GOT3 (cell line): ENCODE results near the gene PPP3CA.

ENCODE experiments used
- DNase-seq: peaks from one replicate; lab custom pipeline; 2025; ENCODE audit warnings: mixed read lengths; lab: John Stamatoyannopoulos, UW

The PPP3CA gene

DNA sequence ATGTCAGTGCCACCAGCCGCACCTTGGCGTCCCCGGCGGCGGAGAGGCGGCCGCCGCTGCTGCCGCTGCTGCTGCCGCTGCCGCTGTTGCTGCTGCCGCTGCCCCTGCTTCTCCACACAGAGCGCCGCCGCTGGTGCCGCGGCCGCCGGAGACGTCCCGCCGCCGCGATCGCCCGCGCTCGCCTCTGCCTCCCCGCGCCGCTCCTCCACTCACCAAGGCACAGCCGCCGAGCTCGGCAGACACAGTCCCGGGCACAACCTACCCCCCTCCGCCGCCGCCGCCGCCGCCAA, at the start of gene PPP3CA:
PPP3CA (minus strand) TSS at position 260 of the 290 bp plus-strand sequence.
- DNase-seq = no peak

DNA sequence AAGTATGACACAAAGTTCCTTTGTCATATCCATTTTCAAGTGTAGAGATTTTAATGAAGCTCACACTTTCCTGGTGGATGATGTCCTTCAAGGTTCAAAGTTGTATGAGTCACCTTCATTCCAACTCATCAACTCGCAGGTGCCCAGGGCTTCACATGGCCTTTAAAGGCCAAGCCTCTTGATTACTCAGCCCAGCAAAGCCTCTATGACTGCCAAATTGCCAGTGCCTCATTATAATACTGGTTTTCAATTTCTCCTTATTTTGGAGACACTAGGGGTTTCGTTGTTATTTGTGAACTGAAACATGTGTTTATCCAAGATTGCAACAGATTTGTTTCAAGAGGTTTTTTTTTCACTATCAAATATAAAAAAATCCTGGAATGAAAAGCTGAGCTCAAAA, 45.9 kb upstream of the PPP3CA start:
- DNase-seq = no peak

DNA sequence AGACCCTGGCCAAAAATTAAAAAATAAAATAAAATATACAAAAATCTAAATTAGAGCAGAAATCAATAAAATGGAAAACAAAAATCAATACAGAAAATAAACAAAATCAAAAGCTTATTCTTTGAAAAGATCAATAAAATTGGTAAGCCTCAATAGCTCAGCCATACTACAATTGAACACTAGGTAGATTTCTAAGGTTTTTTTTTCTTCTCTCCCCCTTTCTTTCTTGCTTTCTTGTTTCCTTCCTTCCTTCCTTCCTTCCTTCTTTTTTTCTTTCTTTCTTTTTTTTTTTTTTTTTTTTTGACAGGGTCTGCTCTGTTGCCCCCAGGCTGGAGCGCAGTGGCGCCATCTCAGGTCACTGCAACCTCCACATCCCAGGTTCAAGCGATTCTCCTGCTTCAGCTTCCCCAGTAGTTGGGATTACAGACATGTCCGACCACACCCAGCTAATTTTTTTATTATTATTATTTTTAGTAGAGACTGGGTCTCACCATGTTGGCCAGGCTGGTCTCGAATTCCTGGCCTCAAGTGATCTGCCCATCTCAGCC, 23.4 kb upstream of the PPP3CA start:
- DNase-seq = no peak

DNA sequence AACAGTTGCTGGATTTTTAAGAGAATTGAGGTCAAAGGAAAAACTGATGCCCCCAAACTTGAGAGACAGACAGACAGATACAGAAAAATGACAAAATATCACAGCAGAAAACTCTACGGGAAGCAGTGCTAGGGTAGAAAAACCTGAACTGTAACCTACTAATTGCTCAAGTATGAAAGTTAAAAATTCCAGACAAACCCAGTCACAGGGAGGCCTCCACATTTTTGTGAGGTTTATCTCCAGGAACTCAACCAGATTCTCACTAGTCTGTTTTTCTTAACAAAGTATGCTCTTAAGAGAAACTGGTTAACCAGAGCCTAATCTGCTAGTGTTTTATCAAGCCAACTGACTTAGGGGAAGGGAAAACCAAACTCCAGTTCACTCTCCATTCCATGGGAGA, 19.9 kb upstream of the PPP3CA start:
- no peak for DNase-seq

DNA sequence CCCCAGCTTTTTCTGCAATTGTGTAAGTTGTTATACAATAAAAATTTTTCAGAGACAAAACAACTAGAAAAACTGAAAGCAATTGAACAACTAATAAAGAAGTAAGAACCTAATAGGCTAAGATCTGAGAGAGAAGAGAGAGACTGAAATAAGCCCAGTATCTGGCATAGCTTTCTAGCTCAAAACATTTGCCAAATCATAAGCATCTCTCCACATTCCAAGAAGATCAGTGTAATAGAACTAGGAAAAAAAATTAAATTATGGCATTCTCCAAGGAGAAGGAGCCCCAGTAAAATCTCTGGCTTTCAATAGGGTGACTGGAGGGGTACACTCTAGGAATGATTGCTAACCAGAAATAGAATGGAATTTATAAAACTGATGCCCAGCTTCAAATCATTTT, 19.0 kb upstream of the PPP3CA start:
- DNase-seq = no peak

DNA sequence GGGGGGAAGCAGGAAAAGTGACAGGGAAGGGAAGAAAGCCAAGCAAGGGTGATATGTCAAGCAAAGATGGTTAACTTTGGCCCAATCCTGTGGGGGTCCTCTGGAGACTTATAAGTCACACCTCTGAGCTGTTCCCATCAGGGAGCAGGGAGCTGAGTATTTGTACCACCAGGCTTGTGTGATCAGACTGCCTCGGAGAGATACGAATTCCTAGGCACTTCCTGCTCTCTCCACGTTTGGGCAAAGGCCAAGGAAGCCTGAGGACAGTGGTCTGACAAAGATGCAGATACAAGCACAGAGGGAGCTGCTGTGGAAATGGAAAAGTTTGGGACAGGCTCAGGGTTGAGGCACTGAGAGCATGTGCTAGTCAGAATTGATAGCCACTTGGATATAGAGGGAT, 10.4 kb upstream of the PPP3CA start:
- no peak for DNase-seq

DNA sequence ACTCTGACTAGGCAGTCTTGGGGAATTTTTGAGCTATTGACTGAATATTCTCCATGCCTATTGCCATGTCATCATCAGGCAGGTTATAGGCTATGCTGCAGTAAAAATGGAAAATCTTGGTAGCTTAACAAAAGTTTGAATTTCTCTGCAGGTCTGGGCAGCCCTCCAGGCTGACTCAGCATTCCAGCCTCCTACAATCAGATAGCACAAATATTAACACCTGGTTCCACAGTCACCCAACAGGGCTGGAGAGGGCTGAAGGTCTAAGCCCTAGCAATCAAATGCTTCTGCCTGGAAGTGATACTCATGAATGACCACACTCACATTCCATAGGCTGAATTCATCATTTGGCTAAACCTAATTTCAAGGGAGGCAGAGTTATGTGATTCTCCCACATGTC, 9.6 kb upstream of the PPP3CA start:
- DNase-seq = no peak

DNA sequence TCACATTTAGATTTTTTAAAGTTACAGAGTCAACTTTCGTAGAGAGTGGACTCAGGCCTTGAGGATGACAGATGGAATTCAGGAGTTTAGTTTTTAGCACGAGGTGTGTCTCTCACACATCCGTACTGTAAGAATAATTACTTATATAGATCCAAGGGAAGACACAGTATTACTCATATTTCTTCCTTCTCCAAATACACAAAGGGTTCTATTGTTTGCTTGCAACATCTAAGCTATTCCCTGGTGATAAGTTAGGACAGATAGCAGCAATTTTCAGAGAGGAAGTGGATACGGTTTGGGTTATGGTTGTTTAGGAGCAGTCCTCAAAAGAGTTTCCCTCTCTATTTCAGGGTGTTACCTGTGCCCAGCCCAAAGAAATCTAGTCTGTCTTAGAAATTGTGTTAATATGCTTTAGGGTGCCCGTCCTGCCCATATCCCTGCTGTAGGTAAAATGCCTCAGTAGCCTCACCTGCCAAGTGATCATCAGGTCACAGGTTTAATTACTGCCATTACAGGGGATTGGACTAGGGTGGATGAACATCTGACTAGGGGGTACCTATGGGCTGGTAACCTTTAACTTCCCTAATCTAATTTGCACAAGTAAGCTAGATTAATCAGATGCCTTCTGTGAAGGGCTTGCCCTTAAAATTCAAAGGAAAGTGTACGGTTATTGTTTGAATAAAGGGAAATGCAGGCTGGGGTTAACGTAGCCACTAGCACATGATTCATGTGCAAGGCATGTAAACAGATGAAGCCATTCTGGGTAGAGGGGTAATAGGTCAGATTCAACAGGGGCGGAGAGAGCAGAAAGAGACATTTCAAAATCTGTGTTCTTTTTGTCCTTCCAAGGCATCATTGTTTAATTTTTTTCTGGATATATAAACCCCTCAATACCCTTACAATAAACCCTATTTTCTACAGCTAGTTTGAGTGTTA, 8.7 kb upstream of the PPP3CA start:
- DNase-seq = no peak

DNA sequence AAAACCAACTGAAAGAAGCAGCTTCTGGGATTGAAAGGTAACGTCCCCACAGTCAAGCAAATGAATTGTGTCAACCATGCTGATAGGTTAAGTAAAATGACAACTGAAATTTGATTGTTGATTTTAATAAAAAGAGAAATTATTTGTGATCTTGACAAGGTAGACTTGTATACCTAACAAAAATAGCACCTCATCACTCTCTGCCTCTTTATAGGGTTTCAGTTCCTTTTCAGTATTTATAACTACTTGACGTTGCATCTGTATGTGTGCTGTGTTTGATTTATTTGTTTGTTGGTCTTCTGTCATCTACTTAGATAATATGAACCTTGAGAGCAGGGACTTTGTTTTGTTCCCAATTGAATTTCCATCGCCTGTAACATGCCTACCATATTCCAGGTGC, 7.9 kb upstream of the PPP3CA start:
- DNase-seq = no peak

DNA sequence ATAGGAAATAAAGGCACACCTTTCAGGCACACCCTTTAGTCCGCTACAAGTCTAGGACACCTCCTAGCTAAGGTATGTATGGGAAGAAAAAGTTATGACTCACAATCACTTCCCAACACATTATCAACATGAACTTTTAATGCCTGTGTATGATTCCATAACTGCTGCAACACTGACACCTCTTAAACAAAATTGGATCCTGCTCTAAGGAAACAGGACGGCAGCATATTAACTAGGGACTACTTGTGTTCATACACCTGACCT, 2.4 kb upstream of the PPP3CA start:
- no peak for DNase-seq

DNA sequence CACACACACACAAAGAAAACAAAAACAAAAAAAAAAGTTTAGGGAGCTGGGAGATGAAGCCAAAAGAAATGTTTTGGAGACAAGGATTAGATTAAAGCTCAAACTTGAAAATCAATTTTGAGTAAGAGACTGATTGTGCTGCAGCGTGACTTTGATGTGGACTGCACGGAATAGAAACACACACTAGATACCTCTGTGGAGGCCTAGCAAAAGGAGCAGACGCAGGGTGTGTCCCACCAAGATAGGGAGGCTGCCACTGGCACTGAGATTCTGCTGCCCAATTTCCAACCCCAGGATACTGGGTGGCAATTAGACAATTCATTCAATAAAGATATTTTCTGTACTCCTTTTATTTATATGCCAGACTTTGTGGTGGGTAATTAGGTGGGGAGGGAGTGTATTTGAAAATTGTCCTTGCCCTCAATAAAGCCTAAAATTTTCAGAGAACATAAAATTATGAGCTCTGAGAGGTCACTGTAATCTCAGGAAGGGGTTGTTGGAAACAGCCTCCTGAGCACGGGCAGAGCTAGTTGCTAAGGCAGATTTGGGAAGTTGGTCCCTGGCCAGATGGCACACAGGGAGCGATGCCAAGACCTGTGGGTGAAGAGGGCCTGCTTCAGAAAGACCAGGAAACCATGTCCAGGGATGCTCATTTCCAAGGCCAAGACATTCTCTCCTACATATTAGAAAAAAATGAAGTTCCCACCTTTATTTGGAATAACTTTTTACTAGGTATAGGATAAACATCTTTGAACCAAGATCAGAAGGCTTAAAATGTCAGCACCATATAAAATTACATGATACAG, 1.9 kb upstream of the PPP3CA start:
- no peak for DNase-seq

DNA sequence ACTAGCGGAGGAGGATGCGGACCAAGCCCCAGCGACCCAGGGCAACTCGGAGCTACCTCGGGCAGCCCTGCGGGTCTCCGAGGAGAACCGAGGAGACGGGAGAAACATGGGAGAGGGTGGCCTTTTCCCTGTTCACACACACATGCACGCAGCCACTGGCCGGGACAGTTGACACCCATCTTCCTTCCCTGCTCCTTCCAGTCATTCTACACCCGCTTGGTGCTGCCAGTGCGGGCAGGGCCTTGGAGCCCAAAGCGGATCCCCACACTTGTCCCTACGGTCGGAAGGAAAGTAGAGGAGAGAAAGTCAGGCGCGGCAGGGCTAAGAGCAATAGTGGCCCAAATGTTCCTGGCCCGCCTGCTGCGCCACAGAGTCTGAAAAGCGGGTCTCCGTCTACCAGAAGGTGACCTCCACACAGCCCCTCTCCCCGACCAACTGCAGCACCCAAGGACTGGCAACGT, 1.1 kb upstream of the PPP3CA start:
- no peak for DNase-seq

DNA sequence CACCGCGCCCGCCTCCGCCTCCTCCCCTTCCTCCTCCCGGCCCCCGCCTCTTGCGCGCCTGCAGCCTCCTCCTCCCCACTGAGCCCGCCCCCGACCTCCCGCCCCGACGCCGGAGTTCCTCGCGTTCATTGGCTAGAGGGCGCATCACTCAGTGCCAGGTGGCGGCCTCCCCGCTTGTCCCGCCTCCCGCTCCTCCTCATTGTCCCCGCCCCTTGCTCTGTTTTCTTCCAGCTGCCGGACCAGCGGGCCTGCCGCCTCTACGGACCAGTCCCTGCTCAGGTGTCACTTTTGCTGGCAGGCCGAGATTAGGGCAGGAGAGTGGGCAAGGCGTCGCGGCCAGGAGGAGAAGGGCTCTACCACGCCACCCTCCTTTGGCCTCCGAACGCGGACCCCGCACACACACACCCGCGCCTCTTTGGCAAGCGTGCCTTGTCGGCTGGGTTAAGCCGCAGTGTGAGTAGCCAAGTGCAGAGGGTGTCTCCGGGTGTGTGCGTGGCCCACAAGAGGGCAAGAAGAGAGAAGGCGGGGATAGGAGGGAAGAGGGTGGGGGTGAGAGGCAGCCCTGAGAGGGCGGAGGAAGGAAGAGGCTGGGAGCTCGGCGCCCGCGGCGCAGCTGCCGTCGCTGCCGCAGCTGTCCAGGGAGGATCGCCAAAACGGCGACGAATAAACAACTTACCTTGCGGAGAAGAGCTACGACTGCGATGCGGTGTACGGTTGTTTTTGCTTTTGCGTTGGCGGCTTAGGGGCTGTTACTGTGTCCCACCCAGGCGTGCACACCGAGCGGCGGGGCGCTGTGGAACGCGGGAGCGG, 436 bp upstream of the PPP3CA start:
- peak; percentile 63 for DNase-seq

DNA sequence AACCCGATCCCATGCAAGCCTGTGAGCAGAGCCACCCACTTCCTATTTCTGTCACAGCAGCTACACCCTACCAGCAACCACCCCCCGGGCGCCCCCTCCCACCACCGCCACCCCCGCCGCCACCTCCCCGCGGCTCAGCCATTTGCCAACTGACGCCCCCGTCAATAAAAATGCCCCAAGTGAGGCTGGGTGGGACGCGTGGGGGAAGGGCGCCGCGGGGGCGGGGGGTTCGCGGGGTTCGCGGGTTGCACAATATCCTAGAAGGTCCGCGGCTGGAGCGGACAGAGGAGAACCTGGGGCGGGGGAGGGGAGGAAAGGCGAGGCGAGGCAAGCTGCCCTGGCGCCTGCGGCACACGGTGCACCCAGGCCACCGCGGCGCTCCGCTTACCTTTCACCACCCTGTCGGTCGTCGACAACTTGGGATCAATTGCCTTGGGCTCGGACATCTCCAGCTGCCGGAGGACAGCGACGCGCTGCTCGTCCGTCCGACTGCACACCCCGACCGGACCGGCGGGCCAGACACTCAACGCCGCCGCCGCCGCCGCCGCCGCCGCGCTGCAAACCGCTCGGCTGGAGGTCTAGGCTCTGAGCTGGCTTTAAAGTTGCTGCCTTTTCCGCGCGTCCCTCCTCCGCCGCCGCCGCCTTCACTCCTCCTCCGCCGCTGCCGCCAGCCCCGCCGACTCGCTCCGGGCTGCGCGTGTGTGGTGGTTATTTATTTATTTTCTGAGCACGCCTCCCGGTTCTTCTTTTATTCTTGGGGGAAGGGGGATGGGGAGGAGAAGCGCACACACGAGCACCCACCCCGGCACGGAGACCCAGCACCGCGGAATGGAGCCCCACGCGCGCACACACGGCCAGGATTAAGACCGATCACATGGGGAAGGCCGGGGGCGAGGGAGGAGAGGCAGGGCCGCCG, 717 bp downstream of the PPP3CA start:
- peak; percentile 2 for DNase-seq

DNA sequence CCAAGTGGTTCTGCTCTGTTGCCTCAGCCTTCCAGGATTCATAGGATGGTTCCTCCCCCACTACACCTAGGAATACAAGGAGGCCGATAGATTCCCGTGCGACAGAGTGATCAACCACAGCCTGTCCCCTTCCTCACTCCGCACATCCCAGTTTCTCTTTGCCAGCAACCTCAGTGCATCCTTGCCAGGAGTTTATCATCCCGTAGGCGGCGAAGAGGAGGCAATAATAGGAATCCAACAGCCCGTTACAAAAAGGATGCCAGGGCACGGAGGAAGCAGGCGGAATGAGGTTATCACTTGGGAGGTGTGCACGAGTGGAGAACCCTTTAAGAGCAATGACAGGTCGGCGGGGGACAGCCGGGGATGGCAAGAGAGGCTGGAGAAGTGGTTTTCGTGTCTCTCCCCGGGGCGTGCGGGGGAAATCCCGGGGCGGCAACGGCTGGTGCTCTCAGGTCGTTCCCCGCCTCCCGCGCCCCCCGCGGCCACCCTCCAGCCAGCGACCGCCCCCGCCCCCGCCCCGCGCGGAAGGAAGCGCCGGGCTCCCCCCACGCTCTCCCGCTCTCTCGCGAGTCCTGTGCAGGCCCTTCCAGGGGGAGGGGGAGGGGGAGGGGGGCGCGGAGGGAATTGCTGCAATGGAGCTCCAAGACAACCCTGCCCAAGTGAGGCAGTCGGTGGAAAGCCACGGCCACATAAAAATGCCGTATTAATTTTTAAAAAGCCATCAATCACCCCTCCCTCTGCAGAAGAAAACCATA, 1.6 kb downstream of the PPP3CA start:
- no peak for DNase-seq

DNA sequence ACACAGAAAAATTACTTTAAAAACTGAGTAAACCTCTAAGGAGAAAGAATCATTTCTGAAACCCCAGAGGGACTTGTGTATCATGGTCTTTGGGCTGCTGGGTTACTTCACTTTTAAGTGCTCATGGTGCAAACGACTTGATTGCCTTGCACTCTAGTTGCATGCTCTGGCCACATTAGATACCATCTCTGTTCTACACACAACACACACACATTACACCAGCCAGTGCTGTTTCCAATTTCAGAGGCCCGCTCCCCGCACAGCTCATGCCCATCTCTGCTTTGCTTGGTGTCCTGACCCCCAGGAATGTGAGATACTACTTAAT, 2.1 kb downstream of the PPP3CA start:
- DNase-seq = no peak

DNA sequence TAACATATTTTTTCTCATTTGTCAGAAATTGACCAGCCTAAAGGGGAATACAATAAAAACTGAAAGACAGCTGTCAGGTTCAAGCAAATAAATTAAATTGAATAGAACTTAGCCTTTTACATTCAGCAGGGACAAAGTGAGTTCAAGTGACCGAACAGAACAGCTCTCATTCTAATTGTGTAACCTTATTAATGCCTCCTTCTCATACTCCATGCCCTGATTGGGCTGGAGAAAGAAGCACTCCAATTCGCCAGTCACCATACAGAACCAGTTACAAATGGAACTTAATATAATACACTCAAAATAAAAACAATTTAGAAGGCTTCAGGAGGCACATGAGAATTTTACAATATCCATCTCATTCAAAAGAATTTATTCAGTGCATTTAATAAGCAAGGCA, 8.0 kb downstream of the PPP3CA start:
- DNase-seq = no peak

DNA sequence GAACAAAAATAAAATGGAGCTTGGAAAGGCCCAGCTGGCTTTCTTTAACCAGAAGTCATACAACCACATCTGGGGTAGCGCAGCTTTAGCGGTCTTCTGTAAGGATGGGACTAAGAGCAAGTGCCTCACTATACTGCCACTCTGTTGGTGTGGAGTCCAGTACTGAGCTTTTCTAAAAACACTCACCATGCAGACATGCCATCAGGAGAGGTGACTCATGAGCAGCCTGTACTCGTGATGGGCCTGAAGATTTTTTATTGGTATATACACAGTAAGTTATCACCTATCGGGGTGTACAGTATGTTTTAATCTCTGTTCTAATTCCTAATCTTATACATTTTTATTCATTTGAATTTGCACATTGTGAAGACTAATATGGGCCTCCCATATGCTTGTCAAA, 9.6 kb downstream of the PPP3CA start:
- no peak for DNase-seq

DNA sequence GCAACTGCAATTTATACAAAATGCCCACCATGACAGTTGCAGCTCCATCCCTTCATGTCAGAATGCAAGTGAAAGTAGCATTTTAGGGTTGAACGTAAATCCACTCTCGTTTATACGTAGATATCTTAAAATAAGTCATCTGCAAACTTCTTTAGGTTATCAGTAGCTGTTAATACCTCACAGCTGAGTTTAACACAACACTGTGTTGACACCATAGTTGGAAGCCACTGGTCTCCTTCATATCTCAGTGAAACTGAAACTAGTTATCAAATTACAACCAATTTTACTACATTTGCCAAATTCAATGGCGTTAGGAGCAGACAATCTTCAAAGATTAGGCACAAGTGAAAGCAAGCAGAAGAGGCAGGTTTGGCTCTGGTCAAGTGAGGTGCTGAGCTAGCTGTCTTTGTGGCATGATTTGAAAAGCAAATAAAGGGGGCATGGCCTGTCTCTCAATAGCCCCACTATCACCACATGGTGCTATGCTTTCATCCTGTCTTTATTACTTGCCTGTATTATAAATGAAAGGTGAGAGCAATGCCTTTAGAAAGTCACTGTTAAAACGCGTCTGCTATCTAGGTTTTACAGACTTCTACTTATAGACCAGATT, 12.3 kb downstream of the PPP3CA start:
- DNase-seq = no peak

DNA sequence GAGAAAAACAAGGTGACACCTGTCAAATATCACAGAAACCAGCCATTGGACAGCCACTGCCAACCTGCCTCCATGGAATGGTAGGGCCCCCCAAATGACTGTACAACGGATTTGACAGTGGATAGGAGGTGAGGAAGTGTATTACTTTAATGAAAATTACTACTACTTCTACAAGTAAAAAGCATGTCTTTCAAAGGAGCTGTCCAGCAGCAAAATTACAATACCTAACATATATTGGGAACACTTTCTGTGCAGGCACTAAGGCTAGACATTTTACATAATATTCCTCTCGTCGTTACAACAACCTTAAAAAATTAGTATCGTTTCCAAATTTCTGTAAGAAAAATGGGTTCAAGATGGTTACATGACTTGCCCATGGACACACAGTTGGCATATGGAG, 14.9 kb downstream of the PPP3CA start:
- no peak for DNase-seq
